G401.6 (cell line): Measurements from ENCODE around the gene PHACTR3.

Experiments
- FAIRE-seq: peaks from 2 replicates; lab custom pipeline; 2012; peaks lifted over from hg19 to GRCh38; lab: Jason Lieb, UNC

PHACTR3 gene

DNA sequence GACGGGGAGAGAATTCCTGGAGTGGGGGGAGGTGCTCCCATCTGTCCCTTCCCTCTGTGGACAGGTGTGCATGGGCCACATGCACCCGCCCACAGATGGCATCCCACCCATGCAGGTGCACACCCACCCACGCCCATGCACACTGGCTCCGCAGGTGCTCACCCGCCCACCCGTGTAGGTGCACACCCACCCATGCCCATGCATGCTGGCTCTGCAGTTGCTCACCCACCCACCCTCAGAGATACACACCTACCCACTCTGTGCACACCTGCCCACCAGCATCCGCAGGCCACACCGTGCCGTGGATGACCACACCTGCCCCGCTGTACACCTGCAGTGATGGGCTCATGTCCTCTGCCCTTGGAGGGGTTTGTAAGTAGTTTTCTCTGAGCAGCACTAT is 132.0 kb downstream of the PHACTR3 start:
- no peak for FAIRE-seq

DNA sequence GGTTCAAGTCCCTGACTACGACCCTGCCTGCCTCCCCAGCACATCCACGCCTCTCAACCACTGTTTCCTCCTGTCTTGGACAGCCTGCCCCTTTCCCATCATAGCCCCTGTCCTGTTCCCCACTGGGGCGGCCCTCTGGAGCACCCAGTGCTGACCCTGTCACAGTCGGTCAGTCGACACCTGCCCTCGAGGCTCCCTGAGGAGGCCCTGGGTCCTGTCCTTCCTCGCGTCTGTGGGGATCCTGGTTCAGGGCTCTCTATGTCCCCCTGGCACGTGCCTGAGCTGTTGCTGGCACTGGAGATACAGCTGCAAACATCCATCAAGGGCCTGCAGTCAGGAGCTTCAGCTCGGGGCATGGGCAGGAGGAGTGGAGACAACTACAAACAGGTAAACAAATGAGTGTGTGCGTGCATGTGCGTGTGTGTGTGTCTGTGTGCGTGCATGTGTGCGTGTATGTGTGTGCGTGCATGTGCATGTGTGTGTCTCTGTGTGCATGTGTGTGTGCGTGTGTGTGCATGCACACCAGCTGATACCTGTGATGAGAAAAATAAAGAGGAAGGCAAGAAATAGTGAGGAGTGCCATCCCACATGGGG is 132.8 kb downstream of the PHACTR3 start:
- no peak for FAIRE-seq

DNA sequence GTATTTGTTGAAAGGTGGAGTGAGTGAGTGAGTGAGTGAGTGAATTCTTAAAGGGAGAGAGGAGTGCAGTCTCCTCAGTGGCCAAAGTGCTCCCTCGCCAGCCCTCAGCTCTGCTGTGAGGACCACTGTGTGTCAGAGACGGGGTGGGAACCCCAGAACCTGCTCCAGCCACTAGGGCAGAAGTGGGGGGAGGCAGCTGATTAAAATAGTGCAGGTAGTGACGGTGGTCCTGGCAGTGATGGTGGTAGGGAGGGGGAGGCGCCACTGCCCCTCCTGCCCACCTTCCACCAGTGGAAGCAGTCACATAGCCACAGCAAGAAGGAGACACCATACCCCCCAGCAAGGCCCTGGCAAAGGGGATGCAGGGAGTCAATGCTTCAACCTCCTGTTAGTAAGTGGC is 133.5 kb downstream of the PHACTR3 start:
- FAIRE-seq, result no peak

DNA sequence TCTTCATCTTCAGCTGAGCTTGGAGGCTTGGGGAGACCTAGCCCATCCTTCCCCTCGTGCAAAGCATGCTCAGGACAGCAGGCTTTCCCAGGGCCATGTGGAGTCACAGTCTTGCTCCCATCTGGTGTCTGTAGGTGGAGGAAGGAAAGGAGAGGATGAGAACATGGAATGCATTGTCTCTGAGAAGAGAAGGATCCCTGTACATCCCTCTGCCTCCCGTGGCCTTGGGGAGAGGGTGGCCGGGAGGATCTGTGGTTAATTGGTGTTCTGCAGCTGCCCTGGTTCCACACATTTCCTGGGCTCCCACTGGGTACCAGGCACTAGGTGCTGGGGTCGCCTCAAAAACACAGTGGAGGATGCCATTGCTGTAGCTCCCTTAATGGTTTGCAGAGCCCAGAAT is 134.5 kb downstream of the PHACTR3 start:
- no peak for FAIRE-seq

DNA sequence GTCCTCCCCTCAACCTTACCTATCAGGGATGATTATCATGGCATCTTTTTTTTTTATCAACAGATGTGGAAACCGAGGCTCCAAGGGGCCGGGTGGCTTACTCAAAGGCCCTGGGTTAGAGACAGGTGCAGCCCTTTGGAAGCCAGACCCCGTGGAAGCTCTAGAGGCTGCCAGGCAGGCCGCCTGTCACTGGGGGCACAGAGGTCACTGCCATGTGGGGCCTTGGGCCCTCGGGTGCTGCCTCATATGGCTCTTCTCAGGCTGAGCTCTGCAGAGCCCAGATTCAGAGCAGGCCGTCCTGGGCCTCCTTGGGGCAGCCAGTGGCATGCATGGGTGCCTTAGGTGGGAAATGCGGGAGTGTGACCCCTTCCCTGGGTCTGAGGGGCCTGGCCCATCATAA is 136.3 kb downstream of the PHACTR3 start:
- FAIRE-seq, result no peak

DNA sequence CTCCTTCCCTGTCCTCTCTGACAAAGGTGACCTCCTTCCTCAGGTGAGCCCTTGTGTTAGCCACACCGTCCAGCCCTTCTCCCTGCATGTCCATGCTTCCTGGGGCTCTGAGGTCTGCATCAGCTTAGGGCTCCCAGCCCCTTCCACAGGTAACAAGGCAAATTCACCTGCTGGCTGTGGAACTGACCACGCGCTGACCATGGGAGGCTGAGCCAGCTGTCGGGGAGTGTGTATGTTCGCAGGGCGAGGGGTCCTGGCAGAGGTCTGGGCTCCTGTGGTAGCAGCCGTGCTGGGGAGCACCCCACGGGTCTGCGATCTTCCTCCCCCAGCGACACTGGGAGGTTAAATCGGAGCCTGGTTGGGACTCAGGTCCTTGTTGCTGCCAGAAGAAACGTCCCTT is 136.7 kb downstream of the PHACTR3 start:
- FAIRE-seq, result no peak

DNA sequence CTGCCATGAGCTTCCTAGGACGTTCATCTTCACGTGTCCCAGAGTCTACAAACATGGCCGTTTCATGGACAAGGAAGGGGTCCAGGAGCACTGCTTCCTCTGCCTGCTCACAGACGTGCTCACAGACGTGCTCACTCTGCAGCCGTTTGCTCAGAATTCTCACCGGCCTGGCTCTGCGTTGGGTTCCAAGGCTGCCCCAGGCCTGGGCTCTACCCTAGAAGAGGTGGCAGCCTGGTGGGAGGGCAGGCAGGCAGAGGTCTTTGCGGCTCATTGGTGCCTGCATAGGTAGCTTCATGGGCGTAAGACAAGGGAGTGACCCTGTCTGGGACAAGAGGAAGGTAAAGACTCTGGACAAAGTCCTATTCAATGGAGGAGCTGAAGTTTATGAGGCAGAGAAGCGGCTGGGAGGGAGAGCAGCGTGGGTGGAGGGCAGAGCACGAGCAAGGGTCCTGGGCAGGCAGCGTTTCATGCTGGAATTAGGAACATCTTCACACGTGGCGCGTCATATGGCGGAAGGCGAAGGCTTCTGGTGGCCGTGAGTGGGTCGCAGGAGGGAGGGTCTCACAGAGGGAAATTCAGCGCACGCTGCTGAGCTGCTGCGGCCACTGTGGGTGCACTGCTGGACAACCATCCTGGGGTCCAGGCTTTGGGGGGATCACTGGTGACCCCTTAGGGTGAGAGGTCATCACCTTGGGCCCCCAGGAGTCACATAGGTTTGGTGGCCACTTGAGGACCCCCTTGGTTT is 138.2 kb downstream of the PHACTR3 start:
- FAIRE-seq, result no peak

DNA sequence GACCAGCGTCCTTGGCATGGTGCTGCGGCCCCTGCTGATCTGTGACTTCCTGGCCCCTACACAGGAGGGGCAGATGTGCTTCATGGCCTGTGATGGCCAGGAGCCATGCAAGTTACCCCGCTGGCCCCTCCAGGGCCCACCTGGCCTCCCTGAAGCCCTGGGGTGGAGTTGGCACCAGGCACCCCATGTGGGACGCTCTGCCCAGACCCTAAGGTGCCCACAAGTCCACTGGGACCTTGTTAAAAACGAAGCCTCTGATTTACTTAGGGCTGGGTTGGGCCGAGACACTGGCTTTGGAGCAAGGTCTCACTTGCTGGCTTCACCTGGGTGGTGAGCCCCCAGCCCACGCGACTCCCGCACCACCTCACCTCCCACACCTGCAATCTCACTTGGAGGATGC is 139.0 kb downstream of the PHACTR3 start:
- no peak for FAIRE-seq

- no peak for FAIRE-seq
Observed at GRCh38 chr20:59743767-59744485, 139.6 kb downstream of the PHACTR3 start.

GRCh38 chr20:59744756-59745155 is 140.4 kb downstream of the PHACTR3 start:
- FAIRE-seq, result no peak

GRCh38 chr20:59745201-59745600 is 140.9 kb downstream of the PHACTR3 start:
- no peak for FAIRE-seq

DNA sequence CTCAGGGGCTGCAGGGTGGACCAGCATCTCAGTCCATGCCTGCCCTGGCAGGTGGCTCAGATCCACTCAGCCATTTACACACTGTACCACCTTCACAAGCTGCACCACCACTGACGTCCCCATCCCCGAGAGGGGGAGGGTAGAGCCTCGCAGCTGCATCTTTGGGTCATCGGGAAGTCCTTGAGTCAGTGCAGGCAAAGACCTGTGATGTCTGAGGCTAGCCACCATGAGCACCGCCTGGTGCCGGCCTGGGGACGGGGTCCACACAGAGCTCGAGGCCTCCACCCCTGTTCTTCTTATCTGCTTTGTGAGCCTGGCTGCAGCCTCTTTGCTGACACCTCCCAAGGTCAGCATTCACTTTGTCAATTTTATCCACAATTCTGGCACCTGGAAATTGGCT is 141.4 kb downstream of the PHACTR3 start:
- no peak for FAIRE-seq

DNA sequence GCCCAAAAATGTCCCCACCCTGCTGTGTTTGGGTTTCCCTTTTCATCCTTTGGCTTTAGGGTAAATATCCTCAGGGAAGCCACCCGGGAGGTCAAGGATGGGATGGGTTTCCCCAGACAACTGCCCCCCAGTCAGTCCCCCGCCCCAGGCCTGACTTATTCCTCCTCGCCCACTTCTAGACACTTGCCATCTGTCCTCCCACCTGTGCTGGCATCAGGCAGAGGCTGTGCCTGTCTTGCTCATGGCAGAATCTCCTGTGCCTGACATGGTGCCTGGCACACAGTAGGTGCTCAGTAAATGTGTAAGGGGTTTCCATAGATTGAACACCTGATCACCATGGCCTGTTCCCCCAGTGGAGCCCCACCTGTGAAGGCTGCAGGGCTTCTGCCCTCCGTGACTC is 141.8 kb downstream of the PHACTR3 start:
- FAIRE-seq, result no peak

- FAIRE-seq, result no peak
Observed at GRCh38 chr20:59747671-59748515, 143.6 kb downstream of the PHACTR3 start.

- FAIRE-seq, result no peak
Observed at GRCh38 chr20:59748619-59749191, 144.4 kb downstream of the PHACTR3 start.

- no peak for FAIRE-seq
Observed at GRCh38 chr20:59749301-59749700, 145.0 kb downstream of the PHACTR3 start.

DNA sequence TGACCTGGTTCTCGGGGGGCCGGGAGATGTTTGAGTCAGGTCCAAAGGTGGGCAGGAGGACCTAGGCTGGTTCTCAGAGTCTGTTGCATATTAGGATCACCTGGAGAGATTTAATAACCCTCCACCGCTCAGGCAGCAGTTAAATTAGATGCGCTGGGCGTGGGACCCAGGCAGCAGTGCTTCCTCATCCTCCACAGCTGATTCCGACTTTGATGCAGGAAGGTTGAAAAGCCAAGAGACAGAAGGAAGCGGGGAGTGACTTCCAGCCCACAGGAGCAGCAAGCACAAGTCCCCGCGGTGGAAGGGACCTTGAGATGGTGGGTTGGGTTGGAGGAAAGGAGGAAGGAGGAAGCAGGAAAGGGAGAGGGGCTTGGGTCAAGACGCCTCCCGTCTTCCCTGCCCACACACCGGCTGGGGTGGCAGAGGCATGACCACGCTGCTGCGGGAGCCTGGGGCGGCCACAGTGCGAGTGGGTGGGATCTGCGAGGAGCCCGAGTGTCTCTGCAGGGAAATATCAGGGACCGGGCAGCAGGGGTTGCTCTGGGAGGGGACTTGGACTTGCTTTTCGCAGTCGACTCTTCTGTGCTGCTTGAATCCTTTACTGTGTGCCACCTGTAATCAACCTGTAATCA is 146.0 kb downstream of the PHACTR3 start:
- FAIRE-seq, result no peak

DNA sequence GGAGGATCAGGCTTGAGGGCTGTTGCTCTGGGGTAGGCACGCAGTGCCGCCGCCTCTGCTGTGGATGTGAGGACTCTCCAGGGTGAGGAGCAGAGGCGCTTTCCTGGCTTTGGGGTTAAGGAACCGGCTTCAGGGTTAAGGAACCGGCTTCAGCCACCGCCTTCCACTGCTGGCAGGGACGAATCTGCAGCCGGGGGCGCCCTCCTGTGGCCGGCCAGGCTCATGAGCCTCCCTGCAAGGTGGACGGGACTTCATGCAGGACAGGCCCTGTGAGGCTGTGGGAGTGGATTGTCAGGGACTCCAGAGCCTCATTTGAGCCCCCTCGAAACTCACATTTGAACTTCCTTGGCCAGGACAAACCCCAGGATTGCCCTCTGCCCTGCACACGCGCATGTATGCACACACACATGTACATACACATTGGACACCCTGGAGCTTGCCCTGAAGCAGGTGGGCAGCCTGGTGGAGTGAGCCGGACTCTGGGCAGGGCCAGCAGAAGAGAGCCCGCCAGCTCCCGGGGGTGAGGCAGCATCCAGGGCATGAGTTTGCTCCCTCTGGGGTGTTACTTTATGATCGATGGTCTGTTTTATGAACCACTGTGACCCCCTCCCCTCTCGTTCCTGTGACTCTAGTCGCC is 146.9 kb downstream of the PHACTR3 start:
- FAIRE-seq, result no peak

GRCh38 chr20:59752101-59752586 is 147.8 kb downstream of the PHACTR3 start:
- FAIRE-seq, result no peak

DNA sequence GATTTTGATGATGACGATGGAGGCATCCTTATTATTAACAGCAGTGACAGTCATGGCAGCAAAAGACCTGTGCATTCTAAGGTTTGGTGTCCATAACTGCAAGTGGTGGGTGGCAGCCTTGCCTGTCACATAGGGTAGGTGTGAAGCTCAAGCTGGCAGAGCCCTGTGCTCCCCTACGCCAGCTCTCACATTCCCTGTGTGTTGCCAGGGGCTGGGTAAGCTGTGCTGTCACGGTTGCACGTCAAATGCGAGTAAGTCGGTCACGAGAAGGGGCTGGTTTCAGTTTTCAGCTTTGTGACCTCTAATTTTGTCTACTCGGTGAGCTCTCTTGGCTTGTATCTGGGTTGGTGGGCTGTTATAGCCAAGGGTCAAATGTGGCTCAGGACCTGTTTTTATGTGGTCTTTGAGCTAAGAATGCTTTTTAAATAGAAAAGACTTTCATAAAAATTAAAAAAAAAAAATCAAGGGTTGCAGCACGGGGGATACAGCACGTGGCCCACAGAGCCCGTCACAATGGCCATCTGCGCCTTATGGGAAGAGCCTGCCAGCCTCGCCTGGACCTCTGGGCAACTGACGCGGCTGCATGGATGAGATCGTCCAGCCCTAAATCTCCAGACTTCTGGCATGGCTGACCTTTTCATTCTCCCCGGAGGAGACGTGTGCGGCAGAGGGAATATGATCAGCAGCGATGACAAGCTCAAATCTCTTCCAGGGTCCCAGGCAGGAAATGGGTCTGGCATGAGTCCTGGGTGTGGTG is 148.5 kb downstream of the PHACTR3 start:
- no peak for FAIRE-seq
